Right lobe of liver (tissue), 4 donors: ENCODE data around the gene SEPTIN10.
"Not testable (repeated sequence)": the region's sequence is repeated elsewhere in the genome, so short reads cannot be mapped to it uniquely, and the experiment has no call there.

Experiments used
- POLR2A ChIP-seq: fragments of 450-650 bp; IDR thresholded peaks from one replicate; pipeline ENCODE4 v1.6.1; 2017; ENCODE audit warnings: antibody characterized with exemption, mild to moderate bottlenecking
- TF ChIP-seq, protein P1 (sequence below), 4 donors: fragments of 200-600 bp in 3 of 4; fragments of 450-650 bp in 1 of 4; IDR thresholded peaks; one replicate each; pipeline versions ENCODE4 v1.5.1 to v1.8.0; 2016 to 2022; ENCODE audit warnings: antibody characterized with exemption in 4 of 4, mild to moderate bottlenecking in 2 of 4
- donor health status: DM: no; HTN: no; CAD: no.
- donor health status: DM: no; HTN: no; CAD: no.
- donor health status: DM: no; HTN: yes; CAD: no.

DNA sequence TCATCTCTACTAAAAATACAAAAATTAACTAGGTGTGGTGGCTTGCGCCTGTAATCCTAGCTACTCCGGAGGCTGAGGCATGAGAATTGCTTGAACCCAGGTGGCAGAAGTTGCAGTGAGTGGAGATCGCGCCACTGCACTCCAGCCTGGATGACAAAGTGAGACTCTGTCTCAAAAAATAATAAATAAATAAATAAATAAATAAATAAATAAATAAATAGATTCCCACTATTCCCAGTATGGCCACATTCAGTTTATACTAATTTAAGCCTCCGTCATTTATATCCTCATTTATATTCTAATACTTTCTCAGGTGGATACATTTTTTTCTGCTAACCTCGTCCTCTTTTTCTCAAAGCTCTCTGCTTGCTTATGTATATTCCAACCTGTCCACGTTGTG lies 14.6 kb upstream of the SEPTIN10 start:
- TF ChIP-seq, protein P1, sequence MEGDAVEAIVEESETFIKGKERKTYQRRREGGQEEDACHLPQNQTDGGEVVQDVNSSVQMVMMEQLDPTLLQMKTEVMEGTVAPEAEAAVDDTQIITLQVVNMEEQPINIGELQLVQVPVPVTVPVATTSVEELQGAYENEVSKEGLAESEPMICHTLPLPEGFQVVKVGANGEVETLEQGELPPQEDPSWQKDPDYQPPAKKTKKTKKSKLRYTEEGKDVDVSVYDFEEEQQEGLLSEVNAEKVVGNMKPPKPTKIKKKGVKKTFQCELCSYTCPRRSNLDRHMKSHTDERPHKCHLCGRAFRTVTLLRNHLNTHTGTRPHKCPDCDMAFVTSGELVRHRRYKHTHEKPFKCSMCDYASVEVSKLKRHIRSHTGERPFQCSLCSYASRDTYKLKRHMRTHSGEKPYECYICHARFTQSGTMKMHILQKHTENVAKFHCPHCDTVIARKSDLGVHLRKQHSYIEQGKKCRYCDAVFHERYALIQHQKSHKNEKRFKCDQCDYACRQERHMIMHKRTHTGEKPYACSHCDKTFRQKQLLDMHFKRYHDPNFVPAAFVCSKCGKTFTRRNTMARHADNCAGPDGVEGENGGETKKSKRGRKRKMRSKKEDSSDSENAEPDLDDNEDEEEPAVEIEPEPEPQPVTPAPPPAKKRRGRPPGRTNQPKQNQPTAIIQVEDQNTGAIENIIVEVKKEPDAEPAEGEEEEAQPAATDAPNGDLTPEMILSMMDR (IDR thresholded peaks at IDR 0.05): not testable (repeated sequence)
- TF ChIP-seq POLR2A: not testable (repeated sequence)
